Right forelimb (tissue), 1 donor: ENCODE data around the gene SRRM3.
A peak's percentile ranks its signal among the peaks of the same experiment; 100 is the strongest.
"Not testable (repeated sequence)": the region's sequence is repeated elsewhere in the genome, so short reads cannot be mapped to it uniquely, and the experiment has no call there.

Experiments
- DNase-seq: peaks from one replicate; pipeline ENCODE4 v3.0.0-alpha.2; 2018

SRRM3 gene

GRCh38 chr7:76267107-76267893 lies 65.6 kb downstream of the SRRM3 start:
- no peak for DNase-seq

GRCh38 chr7:76267894-76268183 lies 66.1 kb downstream of the SRRM3 start:
- DNase-seq: no peak

- DNase-seq: no peak
These were observed 66.7 kb downstream of the SRRM3 start for GRCh38 chr7:76268376-76268775.

- DNase-seq: no peak
These were observed 68.2 kb downstream of the SRRM3 start for GRCh38 chr7:76269895-76270294.

- not testable (repeated sequence) for DNase-seq
These were observed 69.7 kb downstream of the SRRM3 start for GRCh38 chr7:76271384-76271783.

- no peak for DNase-seq
These were observed 70.4 kb downstream of the SRRM3 start for GRCh38 chr7:76272142-76272541.

- DNase-seq: no peak
These were observed 71.3 kb downstream of the SRRM3 start for GRCh38 chr7:76272851-76273497.

GRCh38 chr7:76273503-76273902 lies 71.8 kb downstream of the SRRM3 start:
- DNase-seq: no peak

GRCh38 chr7:76278540-76278939 lies 76.8 kb downstream of the SRRM3 start:
- DNase-seq: no peak

GRCh38 chr7:76280408-76280807 lies 78.7 kb downstream of the SRRM3 start:
- DNase-seq: no peak

GRCh38 chr7:76281006-76281705 lies 79.5 kb downstream of the SRRM3 start:
- DNase-seq: no peak

- DNase-seq: no peak
These were observed 80.1 kb downstream of the SRRM3 start for GRCh38 chr7:76281706-76282343.

GRCh38 chr7:76282344-76283253 lies 80.9 kb downstream of the SRRM3 start:
- DNase-seq: no peak

GRCh38 chr7:76283254-76284159 lies 81.8 kb downstream of the SRRM3 start:
- DNase-seq: no peak

GRCh38 chr7:76285604-76286374 lies 84.1 kb downstream of the SRRM3 start:
- no peak for DNase-seq

GRCh38 chr7:76286842-76287403 lies 85.2 kb downstream of the SRRM3 start:
- no peak for DNase-seq

GRCh38 chr7:76290847-76291350 lies 89.2 kb downstream of the SRRM3 start:
- DNase-seq: not testable (repeated sequence)

- DNase-seq: peak; percentile 96
These were observed 89.9 kb downstream of the SRRM3 start for GRCh38 chr7:76291351-76292212.

- DNase-seq: no peak
These were observed 90.5 kb downstream of the SRRM3 start for GRCh38 chr7:76292213-76292573.
